ENCODE results near the gene ALG13. TPM values are rescaled to one million over a fixed set of nuclear protein-coding genes. Genes with fewer than 3 reads are reported as not detected.

The ALG13 gene
- total RNA-seq, 2 experiments from 2014 or later, result 48.1 to 53.5 TPM

Other genes with a start within 250 kb of the ALG13 start
- gene SERTM2, start 169.5 kb upstream of the ALG13 start, total RNA-seq, result not detected
- gene TRPC5OS, start 195.0 kb downstream of the ALG13 start, total RNA-seq, result not detected

Data from activated naive CD8-positive, alpha-beta T cell treated with anti-CD3 and anti-CD28 coated beads for 36 hours (primary cell).